HCT116 (cell line): ENCODE data around the gene PREX1. TPM values are rescaled to one million over a fixed set of nuclear protein-coding genes. Genes with fewer than 3 reads are reported as not detected.
A peak's percentile ranks its signal among the peaks of the same experiment; 100 is the strongest.

ENCODE experiments used
- ATAC-seq: fragments of 200-7000 bp; cut with Tn5 transposase; 2 replicates; pipeline ENCODE4 v1.9.1; 2020; ENCODE audit warnings: mild to moderate bottlenecking, moderate library complexity
- BruUV-seq: library from RNA; stranded (reverse); fragments of 400-500 nt; replicated peaks from 2 replicates; lab custom pipeline; 2021; lab: Mats Ljungman, UMichigan
- CTCF ChIA-PET: fragments of 300-600 bp; sonication (Branson Sonifier 250); formaldehyde crosslinking; loops from one replicate; lab custom pipeline; 2021; ENCODE audit warnings: antibody characterized with exemption; lab: Charles Lee
- POLR2A ChIA-PET: fragments of 300-600, 350-600 bp; sonication (Branson Sonifier 250); formaldehyde crosslinking; loops from one replicate; lab custom pipeline; 2021; ENCODE audit warnings: antibody characterized with exemption; lab: Charles Lee
- RAD21 ChIA-PET, 2 experiments: fragments of 300-600 bp; sonication (Branson Sonifier 250); formaldehyde crosslinking; loops; one replicate each; lab custom pipeline; 2023; ENCODE audit warnings: low total read pairs in 2 of 2; ENCODE audit not compliant: uncharacterized antibody in 2 of 2, unreplicated experiment in 2 of 2, low non-redundant PET in 1 of 2; lab: Charles Lee
- DNase-seq: peaks from one replicate; pipeline ENCODE4 v3.0.0-alpha.2; 2010; ENCODE audit warnings: low read depth, low spot score
- H2AFZ ChIP-seq: fragments of 200-600 bp; shearing (Covaris generic), sonication (generic); 2 replicates; pipeline ENCODE4 v1.6.1; 2017; ENCODE audit warnings: low read depth, mixed run types, mixed read lengths, antibody characterized with exemption, low read length; ENCODE audit not compliant: poor library complexity, severe bottlenecking
- H3K27ac ChIP-seq: 2 replicates; pipeline ENCODE4 v1.5.1; 2012; ENCODE audit warnings: low read depth, low read length
- H3K27me3 ChIP-seq: fragments of 200-600 bp; sonication (generic); 2 replicates; pipeline ENCODE4 v1.6.1; 2016; ENCODE audit warnings: mixed run types, low read length, mixed read lengths; ENCODE audit not compliant: insufficient read depth
- H3K36me3 ChIP-seq, 2 experiments: fragments of 200-500 bp in 1 of 2; fragments of 200-600 bp in 1 of 2; sonication (Bioruptor generic) in 1 of 2; sonication (generic) in 1 of 2; 2 replicates each; pipeline versions ENCODE4 v1.5.1 to v1.6.1; 2014 to 2016; ENCODE audit warnings: low read length in 2 of 2, inconsistent platforms in 1 of 2, mixed read lengths in 1 of 2, mixed run types in 1 of 2; ENCODE audit not compliant: insufficient read depth in 2 of 2, control insufficient read depth in 1 of 2
- H3K4me1 ChIP-seq, 2 experiments: fragments of 200-600 bp in 1 of 2; sonication (generic) in 1 of 2; 2 replicates each; pipeline versions ENCODE4 v1.5.1 to v1.6.1; 2012 to 2017; ENCODE audit warnings: low read length in 2 of 2, inconsistent platforms in 1 of 2, mild to moderate bottlenecking in 1 of 2, mixed read lengths in 1 of 2, mixed run types in 1 of 2, moderate library complexity in 1 of 2; ENCODE audit not compliant: insufficient read depth in 2 of 2, control insufficient read depth in 1 of 2
- H3K4me2 ChIP-seq: fragments of 200-600 bp; sonication (generic); 2 replicates; pipeline ENCODE4 v1.6.1; 2017; ENCODE audit warnings: mixed run types, low read length, mixed read lengths
- H3K4me3 ChIP-seq, 2 experiments: fragments of 200-600 bp in 1 of 2; sonication (generic) in 1 of 2; replicated peaks in 1 of 2; 2 replicates each; pipeline ENCODE4 v1.5.1; 2011 to 2016; ENCODE audit warnings: low read length in 2 of 2, control low read depth in 1 of 2, low read depth in 1 of 2, mild to moderate bottlenecking in 1 of 2, mixed read lengths in 1 of 2, mixed run types in 1 of 2
- H3K79me2 ChIP-seq: fragments of 200-600 bp; sonication (generic); 2 replicates; pipeline ENCODE4 v1.6.1; 2017; ENCODE audit warnings: mild to moderate bottlenecking, mixed run types, low read length, moderate library complexity, mixed read lengths; ENCODE audit not compliant: insufficient read depth
- H3K9ac ChIP-seq: fragments of 200-600 bp; sonication (generic); 2 replicates; pipeline ENCODE4 v1.6.1; 2016; ENCODE audit warnings: low read length, mixed read lengths
- H3K9me2 ChIP-seq: fragments of 200-600 bp; sonication (generic), shearing (Covaris generic); 2 replicates; pipeline ENCODE4 v1.6.1; 2017; ENCODE audit warnings: mixed run types, mild to moderate bottlenecking, moderate library complexity; ENCODE audit not compliant: insufficient read depth
- H3K9me3 ChIP-seq, 2 experiments: fragments of 200-500 bp in 1 of 2; fragments of 200-600 bp in 1 of 2; sonication (Bioruptor generic) in 1 of 2; sonication (generic) in 1 of 2; 2 replicates each; pipeline ENCODE4 v1.6.1; 2014 to 2017; ENCODE audit warnings: low read length in 2 of 2, mixed read lengths in 2 of 2, inconsistent platforms in 1 of 2, low read depth in 1 of 2, mild to moderate bottlenecking in 1 of 2, mixed run types in 1 of 2, moderate library complexity in 1 of 2; ENCODE audit not compliant: control insufficient read depth in 1 of 2, insufficient read depth in 1 of 2
- H4K20me1 ChIP-seq: fragments of 200-600 bp; sonication (generic), shearing (Covaris generic); 2 replicates; pipeline ENCODE4 v1.6.1; 2017; ENCODE audit warnings: mixed run types, mild to moderate bottlenecking, moderate library complexity; ENCODE audit not compliant: insufficient read depth
- CBX3 ChIP-seq: IDR thresholded peaks from 2 replicates; pipeline ENCODE4 v1.6.1; 2012; ENCODE audit warnings: low read depth
- CEBPB ChIP-seq: IDR thresholded peaks from 2 replicates; pipeline ENCODE4 v1.6.1; 2012; ENCODE audit warnings: low read depth
- CTCF ChIP-seq, 3 experiments: fragments of 200-600 bp in 1 of 3; sonication (generic) in 1 of 3; IDR thresholded peaks in 2 of 3; conservative IDR thresholded peaks in 1 of 3; 2 replicates each; pipeline ENCODE4 v1.5.1; 2012 to 2017; ENCODE audit warnings: low read depth in 2 of 3, low read length in 2 of 3, antibody characterized with exemption in 1 of 3, borderline replicate concordance in 1 of 3, control low read depth in 1 of 3, mild to moderate bottlenecking in 1 of 3, mixed read lengths in 1 of 3, mixed run types in 1 of 3, moderate library complexity in 1 of 3; ENCODE audit not compliant: insufficient read depth in 1 of 3
- EGR1 ChIP-seq: IDR thresholded peaks from 2 replicates; pipeline ENCODE4 v1.6.1; 2012; ENCODE audit warnings: low read depth
- ELF1 ChIP-seq: IDR thresholded peaks from 2 replicates; pipeline ENCODE4 v1.6.1; 2012; ENCODE audit warnings: low read depth, borderline replicate concordance
- FOSL1 ChIP-seq: IDR thresholded peaks from 2 replicates; pipeline ENCODE4 v1.6.1; 2012; ENCODE audit warnings: low read depth
- JUND ChIP-seq: IDR thresholded peaks from 2 replicates; pipeline ENCODE4 v1.6.1; 2012
- MAX ChIP-seq: IDR thresholded peaks from 2 replicates; pipeline ENCODE4 v1.6.1; 2012
- POLR2AphosphoS5 ChIP-seq: IDR thresholded peaks from 2 replicates; pipeline ENCODE4 v1.6.1; 2011; ENCODE audit warnings: mild to moderate bottlenecking, low read depth, low read length, moderate library complexity
- RAD21 ChIP-seq: IDR thresholded peaks from 2 replicates; pipeline ENCODE4 v1.6.1; 2012; ENCODE audit warnings: low read depth, mild to moderate bottlenecking
- REST ChIP-seq: IDR thresholded peaks from 2 replicates; pipeline ENCODE4 v1.6.1; 2012; ENCODE audit warnings: low read depth
- SIN3A ChIP-seq: IDR thresholded peaks from 2 replicates; pipeline ENCODE4 v1.6.1; 2012; ENCODE audit warnings: low read depth
- SP1 ChIP-seq: IDR thresholded peaks from 2 replicates; pipeline ENCODE4 v1.6.1; 2012; ENCODE audit warnings: low read depth
- SRF ChIP-seq: IDR thresholded peaks from 2 replicates; pipeline ENCODE4 v1.6.1; 2012; ENCODE audit warnings: low read depth
- TCF7L2 ChIP-seq: IDR thresholded peaks from 2 replicates; pipeline ENCODE4 v1.7.0; 2011; ENCODE audit warnings: borderline replicate concordance, inconsistent platforms; ENCODE audit not compliant: insufficient read depth, insufficient read length; ENCODE audit errors: extremely low read depth
- YY1 ChIP-seq: IDR thresholded peaks from 2 replicates; pipeline ENCODE4 v1.6.1; 2011; ENCODE audit warnings: low read length, low read depth, moderate library complexity, mild to moderate bottlenecking; ENCODE audit not compliant: insufficient replicate concordance; ENCODE audit errors: extremely low read depth
- ZBTB33 ChIP-seq: IDR thresholded peaks from 2 replicates; pipeline ENCODE4 v1.6.1; 2011; ENCODE audit warnings: mild to moderate bottlenecking, low read length, moderate library complexity; ENCODE audit not compliant: insufficient replicate concordance; ENCODE audit errors: extremely low read depth
- ZFX ChIP-seq: fragments of 450-650 bp; IDR thresholded peaks from 2 replicates; pipeline ENCODE4 v1.6.1; 2017
- intact Hi-C: fragments of 100-400 bp; cut with micrococcal nuclease; formaldehyde crosslinking; loops from 2 replicates; pipeline ENCODE4 v1.10.0; 2022
- total RNA-seq: library from RNA; stranded (reverse); gene quantifications from one replicate; pipeline ENCODE4 v1.2.1, GENCODE V29; 2021; ENCODE audit not compliant: unreplicated experiment

PREX1 gene
- total RNA-seq, 1 experiment from 2014 or later: 6.1 TPM

GRCh38 chr20:48620507-48621375 is 207.1 kb downstream of the PREX1 start:
- Histone ChIP-seq H3K9ac (peak overlapping the region; percentile 33; the same call in 1 of the 2 replicates), H3K9me2 (no peaks in the 10 kb centered on the region), H3K27ac (no peak overlapping the region), H3K79me2 (no peaks in the 10 kb centered on the region), H3K4me3 (peak overlapping the region; percentile 8 to 36; a peak in 3 of 4 replicates), H3K4me2 (peak overlapping the region; percentile 64), H3K36me3 (no peaks in the 10 kb centered on the region), H3K4me1 (peaks cover 5 to 19% of the 10 kb centered on the region in 2 experiments; a peak in 3 of 4 replicates), H2AFZ (peak overlapping the region; percentile 93), H3K9me3 (no peaks in the 10 kb centered on the region), H3K27me3 (no peaks in the 10 kb centered on the region), H4K20me1 (no peaks in the 10 kb centered on the region)
- CTCF ChIA-PET: interaction anchor here (0.6 to 3.3 kb wide), 70 partner anchors 9 to 1424 kb away, joined by 3 to 62 read pairs (median 4); partner anchors contain the start of gene SULF2
- intact Hi-C loops: loop anchor here (1.0 to 5.0 kb wide), 9 partner anchors 199 to 1873 kb away; no protein-coding TSS in a partner anchor
- DNase-seq (peak; percentile 72), ATAC-seq (peak; percentile 91)
- POLR2A ChIA-PET: interaction anchor here (1.0 to 1.1 kb wide), 2 partner anchors 834 to 941 kb away, joined by 3 to 4 read pairs; no protein-coding TSS in a partner anchor
- BruUV-seq: no TSS peak
- RAD21 ChIA-PET: interaction anchor here (0.5 to 1.7 kb wide), 16 partner anchors 40 to 1868 kb away, joined by 3 to 8 read pairs (median 4); no protein-coding TSS in a partner anchor
- TF ChIP-seq REST (no peak), ZBTB33 (no peak), MAX (no peak), SRF (no peak), SP1 (no peak), FOSL1 (no peak), POLR2AphosphoS5 (no peak), JUND (no peak), ELF1 (no peak), SIN3A (no peak), RAD21 (peak; percentile 95), TCF7L2 (no peak), CEBPB (no peak), CTCF (IDR thresholded peaks at IDR 0.05 in 2 of 3, conservative IDR thresholded peaks at IDR 0.05 in 1 of 3; ENCODE audit: borderline replicate concordance in 1 of 3, insufficient read depth in 1 of 3, low read depth in 2 of 3, low read length in 2 of 3) (peak; percentile 72 to 96 (median 89)), ZFX (no peak), YY1 (no peak), EGR1 (no peak), CBX3 (peak; percentile 9; the same call in 1 of the 2 replicates)
